ENCODE data around the gene MLLT10. TPM values are rescaled to one million over a fixed set of nuclear protein-coding genes. Genes with fewer than 3 reads are reported as not detected.

The MLLT10 gene
- total RNA-seq, 1 experiment from 2014 or later: 72.3 TPM

DNA sequence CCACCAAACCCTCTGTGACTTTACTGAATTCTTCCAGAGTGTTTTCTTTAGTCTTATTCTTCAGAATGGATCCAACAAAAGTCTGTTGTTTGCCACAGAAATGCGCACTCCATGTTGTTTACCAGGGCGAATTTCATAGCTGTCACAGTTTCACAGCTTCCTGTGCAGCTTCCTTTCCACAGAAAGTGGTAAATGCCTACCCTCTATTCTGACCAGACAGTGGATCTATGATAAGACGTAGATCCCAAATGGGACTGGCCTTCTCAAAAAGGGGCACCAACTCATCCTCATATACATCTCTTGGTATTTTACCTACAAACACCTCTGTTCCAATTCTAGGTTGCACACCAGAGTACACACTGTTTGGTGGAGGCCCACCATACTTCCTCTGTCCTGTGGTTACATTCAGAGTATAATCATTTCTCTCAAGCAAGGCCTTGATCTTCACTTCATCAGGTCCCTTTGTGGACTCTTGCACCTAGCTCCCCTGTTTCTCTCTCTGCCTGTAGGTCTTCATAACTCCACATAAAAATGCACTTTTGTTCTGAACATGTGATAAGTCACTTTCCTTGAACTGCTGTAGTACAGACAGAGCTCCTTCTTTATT lies 91.7 kb downstream of the MLLT10 start:
- no peak for DNase-seq
- H3K4me2 ChIP-seq (ENCODE audit: insufficient read depth, insufficient read length, low read length): no peak overlapping the region
- H3K9ac ChIP-seq (ENCODE audit: extremely low read depth, insufficient read length, low read length): no peak overlapping the region
- H2BK12ac ChIP-seq (ENCODE audit: insufficient read length, low read depth, low read length): no peak overlapping the region
- no peak overlapping the region for H3K4me3 Mint-ChIP-seq
- no peaks in the 10 kb centered on the region; the same call in 1 of the 2 replicates for H3K4me1 ChIP-seq (ENCODE audit: insufficient read depth, low read length)
- no peak overlapping the region for H3K56ac ChIP-seq (ENCODE audit: insufficient read length, low read depth, low read length)
- no peak overlapping the region for H2AK5ac ChIP-seq (ENCODE audit: insufficient read length, low read length)
- H3K27me3 Mint-ChIP-seq (ENCODE audit: low read depth): no peaks in the 10 kb centered on the region
- no peak overlapping the region for H2AFZ ChIP-seq (ENCODE audit: low read length)
- H3K18ac ChIP-seq (ENCODE audit: insufficient read length, low read depth, low read length): no peak overlapping the region
- H3K27ac ChIP-seq (ENCODE audit: insufficient read length, low read depth, low read length): no peak overlapping the region
- H2BK120ac ChIP-seq (ENCODE audit: low read depth, low read length, poor library complexity, severe bottlenecking): no peak overlapping the region
- H3K23me2 ChIP-seq (ENCODE audit: insufficient read length, low read depth, low read length, poor library complexity, severe bottlenecking): no peaks in the 10 kb centered on the region
- H4K5ac ChIP-seq (ENCODE audit: insufficient read length, low read depth, low read length): no peak overlapping the region
- no peaks in the 10 kb centered on the region for H3K79me1 ChIP-seq (ENCODE audit: insufficient read depth, low read depth, low read length, poor library complexity, severe bottlenecking)
- peak overlapping the region in 2 of 3 experiments; percentile 0 to 17; a peak in 1 of 7 replicates for H3K27ac Mint-ChIP-seq
- H3T11ph ChIP-seq (ENCODE audit: low read length): no peak overlapping the region
- no peaks in the 10 kb centered on the region for H3K9me3 Mint-ChIP-seq
- no peaks in the 10 kb centered on the region for H3K9me3 ChIP-seq (ENCODE audit: control insufficient read depth, low read depth, low read length)
- no peaks in the 10 kb centered on the region for H3K79me2 ChIP-seq (ENCODE audit: insufficient read depth, low read length)
- WGBS (ENCODE audit: extremely low coverage, insufficient read length, low lambda C conversion rate): no CpG with 5 or more reads among the region's 3 CpGs
- no peak overlapping the region for H2BK5ac ChIP-seq (ENCODE audit: insufficient read length, low read length)
- no peak overlapping the region for H3K14ac ChIP-seq (ENCODE audit: insufficient read depth, low read length)
- no peak overlapping the region for H4K91ac ChIP-seq (ENCODE audit: insufficient read length, low read depth, low read length)
- no peaks in the 10 kb centered on the region for H3K4me1 Mint-ChIP-seq
- no peak overlapping the region for H4K8ac ChIP-seq (replicated peaks; ENCODE audit: insufficient read length, low read depth, low read length)
- no peak overlapping the region for H3K23ac ChIP-seq (ENCODE audit: insufficient read length, low read depth, low read length)
- H2BK15ac ChIP-seq (ENCODE audit: low read depth, low read length): no peak overlapping the region
- no peak overlapping the region for H2BK20ac ChIP-seq (ENCODE audit: low read depth, low read length, poor library complexity, severe bottlenecking)
- H3K36me3 Mint-ChIP-seq (ENCODE audit: insufficient read depth in 1 of 3, low read depth in 3 of 3): peaks cover 11 to 42% (median 28%) of the 10 kb centered on the region in 3 experiments; a peak in 5 of 7 replicates
- H4K20me1 ChIP-seq (ENCODE audit: control insufficient read depth, insufficient read depth, insufficient read length): no peaks in the 10 kb centered on the region
- H3K27me3 ChIP-seq (ENCODE audit: insufficient read depth, low read length): no peaks in the 10 kb centered on the region
- H3K4ac ChIP-seq (ENCODE audit: low read depth, low read length): no peak overlapping the region
- TF ChIP-seq, protein P1, sequence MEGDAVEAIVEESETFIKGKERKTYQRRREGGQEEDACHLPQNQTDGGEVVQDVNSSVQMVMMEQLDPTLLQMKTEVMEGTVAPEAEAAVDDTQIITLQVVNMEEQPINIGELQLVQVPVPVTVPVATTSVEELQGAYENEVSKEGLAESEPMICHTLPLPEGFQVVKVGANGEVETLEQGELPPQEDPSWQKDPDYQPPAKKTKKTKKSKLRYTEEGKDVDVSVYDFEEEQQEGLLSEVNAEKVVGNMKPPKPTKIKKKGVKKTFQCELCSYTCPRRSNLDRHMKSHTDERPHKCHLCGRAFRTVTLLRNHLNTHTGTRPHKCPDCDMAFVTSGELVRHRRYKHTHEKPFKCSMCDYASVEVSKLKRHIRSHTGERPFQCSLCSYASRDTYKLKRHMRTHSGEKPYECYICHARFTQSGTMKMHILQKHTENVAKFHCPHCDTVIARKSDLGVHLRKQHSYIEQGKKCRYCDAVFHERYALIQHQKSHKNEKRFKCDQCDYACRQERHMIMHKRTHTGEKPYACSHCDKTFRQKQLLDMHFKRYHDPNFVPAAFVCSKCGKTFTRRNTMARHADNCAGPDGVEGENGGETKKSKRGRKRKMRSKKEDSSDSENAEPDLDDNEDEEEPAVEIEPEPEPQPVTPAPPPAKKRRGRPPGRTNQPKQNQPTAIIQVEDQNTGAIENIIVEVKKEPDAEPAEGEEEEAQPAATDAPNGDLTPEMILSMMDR (conservative IDR thresholded peaks at IDR 0.05): no peak
